HG03565 (cell line): ENCODE measurements around the gene TH.
"Not testable (repeated sequence)": the region's sequence is repeated elsewhere in the genome, so short reads cannot be mapped to it uniquely, and the experiment has no call there.

Experiments
- ATAC-seq: cut with Tn5 transposase; IDR thresholded peaks from one replicate; pipeline ENCODE4 v1.9.1; 2021; ENCODE audit warnings: mild to moderate bottlenecking, moderate library complexity; ENCODE audit not compliant: unreplicated experiment

The TH gene

DNA sequence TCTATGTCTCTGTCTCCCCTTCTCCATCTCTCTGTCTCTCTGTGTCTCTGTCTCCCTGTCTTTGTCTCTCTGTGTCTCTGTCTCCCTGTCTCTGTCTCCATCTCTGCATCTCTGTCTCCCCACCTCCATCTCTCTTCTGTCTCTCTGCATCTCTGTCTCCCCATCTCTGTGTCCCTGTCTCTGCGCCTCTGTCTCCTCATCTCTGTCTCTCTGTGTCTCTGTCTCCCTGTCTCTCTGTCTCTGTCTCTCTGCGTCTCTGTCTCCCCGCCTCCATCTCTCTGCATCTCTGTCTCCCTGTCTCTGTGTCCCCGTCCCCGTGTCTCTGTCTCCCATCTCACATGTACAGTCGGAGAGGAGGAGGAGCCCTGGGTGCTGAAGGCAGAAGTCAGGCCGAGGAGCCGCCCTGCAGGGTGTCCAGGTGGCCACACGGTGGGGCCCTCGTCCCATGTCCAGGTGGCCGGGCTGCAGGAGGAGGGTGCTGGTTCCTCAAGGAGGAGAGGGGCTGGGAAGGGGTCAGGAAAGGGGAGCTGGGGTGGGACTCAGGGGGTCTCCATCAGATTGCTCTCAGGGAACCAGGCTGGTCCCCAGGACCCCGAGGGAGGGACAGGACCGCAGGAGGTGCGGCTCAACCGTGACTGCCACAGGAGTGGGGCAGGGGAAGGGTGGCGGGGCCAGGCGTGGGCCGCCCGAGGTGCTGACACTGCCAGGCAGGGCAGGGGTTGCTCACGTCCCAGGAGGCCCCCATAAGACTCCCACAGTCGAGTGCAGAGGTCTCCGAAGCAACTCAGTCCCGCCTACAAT lies 25.6 kb upstream of the TH start:
- no peak for ATAC-seq

DNA sequence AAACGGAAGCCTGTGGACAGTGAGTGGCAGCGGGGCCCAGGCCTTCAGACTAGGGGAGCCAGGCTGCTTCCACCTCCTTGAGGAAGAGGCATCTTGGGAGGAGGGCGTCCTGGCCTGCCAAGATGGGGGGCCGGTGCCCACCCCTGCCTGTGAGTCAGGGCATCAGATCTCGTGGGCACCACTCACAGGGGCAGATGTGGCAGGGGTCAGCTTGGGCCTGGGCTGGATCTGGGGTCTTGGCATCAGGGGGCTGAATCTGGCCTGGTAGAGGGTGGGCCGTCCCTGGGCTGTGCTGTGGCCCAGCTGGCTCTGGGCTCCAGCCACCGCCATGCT lies 24.1 kb upstream of the TH start:
- ATAC-seq, result no peak

DNA sequence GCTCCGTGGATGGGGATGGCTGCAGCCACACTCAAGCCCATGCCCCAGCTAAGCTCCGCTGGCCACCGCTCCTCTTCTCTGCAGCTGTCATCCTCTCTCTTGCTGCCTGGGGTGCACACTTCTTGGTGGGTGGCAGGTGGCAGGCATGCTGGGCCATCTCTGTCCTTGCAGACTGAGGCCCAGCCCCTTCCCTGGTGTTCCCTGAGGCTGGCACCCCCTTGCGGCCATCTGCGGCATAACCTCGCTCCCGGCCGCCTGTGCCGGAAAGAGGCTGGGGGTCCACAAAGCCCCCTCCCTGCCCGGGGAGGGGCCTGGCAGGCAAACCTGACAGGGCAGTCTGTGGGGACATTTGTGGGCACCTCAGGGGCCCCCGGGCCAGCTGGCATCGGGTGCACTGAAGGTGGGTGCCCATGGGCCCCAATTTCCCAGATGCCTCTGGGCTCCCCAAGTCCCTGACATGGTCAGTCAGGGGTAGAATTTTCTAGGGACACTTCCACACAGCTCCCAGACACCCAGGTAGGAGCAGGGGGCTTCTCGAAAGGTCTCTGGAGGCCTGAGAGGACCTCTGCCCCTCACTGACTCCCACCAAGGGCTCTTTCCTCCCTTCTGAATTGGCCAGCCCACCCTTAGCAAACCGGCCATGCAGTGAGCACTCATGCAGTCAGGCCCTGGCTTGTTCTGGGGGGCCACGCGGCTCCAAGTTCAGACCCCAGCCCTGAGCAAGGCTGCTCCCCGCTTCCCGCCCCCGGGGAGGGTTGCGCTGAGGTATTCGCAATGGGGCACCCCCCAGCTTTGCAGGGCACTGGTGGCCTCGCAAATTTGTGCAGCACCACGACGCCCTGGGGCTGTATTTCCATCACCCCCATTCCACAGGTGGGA lies 23.5 kb upstream of the TH start:
- no peak for ATAC-seq

DNA sequence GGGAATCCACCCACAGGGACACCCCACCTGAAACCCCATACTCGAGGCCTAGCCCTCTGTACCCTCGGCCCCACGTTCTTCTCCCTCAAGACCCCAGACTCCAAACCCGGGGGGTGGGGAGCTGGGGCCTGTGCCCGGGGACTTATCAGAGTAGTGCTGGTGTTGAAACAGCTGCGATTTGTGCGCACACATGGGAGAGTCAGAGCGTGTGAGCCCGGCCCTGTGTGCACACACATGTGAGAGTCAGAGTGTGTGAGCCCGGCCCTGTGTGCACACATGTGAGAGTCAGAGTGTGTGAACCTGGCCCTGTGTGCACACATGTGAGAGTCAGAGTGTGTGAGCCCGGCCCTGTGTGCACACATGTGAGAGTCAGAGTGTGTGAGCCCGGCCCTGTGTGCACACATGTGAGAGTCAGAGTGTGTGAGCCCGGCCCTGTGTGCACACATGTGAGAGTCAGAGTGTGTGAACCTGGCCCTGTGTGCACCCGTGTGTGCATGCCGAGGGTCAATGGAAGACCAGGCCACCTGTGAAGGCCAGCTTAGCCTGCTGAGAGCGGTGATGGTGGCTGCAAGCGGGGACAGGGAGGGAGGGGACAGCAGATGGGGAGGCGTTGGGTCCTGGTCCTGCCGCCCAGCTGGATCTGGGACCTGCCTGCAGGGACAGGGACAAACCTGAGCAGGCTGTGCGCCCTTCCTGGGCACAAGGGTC lies 22.4 kb upstream of the TH start:
- ATAC-seq, result not testable (repeated sequence)

DNA sequence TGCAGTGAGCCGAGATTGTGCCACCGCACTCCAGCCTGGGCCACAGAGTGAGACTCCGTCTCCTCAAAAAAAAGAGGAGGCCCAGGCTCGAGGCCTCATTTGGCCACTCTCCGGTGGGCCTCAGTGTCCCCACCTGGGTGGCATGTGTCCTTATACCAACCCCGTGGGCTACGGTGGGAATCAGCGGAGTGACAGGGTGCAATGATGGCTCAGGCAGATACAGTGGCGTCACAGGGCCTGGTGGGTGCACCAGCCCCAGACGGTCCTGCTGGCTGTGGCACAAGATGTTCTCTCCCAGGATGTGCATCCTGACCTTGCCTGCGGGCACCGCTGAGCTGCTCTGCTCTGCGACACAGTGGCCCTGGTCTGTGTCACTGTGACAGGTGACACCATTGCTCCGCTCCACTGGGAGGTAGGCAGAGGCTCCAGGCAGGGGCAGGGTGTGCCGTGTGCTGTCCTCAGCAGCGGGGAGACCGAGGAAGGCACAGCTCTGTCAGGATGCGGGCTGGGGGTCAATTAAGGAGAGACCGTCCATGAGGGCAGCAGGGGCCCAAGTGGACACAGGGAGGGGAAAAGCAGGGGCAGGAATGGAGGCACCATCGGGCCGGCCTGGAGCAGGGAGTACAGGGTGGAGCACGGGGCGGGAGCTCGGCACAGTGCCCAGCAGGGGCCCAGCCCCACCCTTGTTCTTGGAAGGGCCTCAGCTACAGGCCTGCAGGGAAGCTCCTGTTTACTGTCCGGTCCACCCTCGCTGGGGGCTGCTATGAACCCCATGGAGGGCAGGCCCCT lies 21.7 kb upstream of the TH start:
- no peak for ATAC-seq

DNA sequence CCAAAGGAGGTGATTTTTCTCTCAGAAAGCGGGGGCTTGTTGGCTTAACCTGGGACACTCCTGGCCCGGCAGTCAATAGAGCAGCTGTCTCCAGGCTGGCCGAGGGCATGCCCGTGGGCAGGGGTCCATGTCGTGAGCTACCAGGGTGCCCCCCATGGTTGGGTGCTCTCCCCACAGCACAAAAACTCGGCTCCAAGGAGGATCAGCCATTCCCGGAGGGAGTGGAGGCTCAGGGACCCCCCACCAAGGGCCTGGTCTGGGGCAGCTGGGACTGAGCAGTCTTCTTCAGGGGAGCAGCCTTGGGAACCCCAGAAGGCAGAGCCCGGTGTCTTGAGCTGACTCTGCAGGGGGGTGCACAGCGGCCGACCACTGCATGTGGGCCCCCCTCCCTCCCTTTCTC lies 20.8 kb upstream of the TH start:
- no peak for ATAC-seq

DNA sequence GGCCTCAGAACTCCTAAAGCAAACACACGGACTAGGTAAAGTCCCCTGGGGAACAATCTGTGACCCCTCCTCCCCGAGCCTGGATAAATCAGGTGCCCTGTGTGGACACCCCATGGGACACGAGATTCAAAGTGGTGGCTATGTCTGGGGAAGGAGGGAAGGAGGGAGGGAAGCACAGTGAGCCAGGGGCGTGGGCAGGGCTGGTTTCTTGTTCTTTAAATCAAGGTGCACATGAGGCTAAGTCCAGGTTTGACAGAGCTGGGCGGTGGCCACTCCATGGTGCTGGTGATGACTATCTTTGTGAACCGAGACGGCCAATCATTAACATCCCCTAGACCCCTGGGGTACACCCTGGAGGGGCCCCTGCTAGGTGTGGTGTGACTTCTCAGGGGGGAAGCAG lies 20.3 kb upstream of the TH start:
- ATAC-seq, result no peak

DNA sequence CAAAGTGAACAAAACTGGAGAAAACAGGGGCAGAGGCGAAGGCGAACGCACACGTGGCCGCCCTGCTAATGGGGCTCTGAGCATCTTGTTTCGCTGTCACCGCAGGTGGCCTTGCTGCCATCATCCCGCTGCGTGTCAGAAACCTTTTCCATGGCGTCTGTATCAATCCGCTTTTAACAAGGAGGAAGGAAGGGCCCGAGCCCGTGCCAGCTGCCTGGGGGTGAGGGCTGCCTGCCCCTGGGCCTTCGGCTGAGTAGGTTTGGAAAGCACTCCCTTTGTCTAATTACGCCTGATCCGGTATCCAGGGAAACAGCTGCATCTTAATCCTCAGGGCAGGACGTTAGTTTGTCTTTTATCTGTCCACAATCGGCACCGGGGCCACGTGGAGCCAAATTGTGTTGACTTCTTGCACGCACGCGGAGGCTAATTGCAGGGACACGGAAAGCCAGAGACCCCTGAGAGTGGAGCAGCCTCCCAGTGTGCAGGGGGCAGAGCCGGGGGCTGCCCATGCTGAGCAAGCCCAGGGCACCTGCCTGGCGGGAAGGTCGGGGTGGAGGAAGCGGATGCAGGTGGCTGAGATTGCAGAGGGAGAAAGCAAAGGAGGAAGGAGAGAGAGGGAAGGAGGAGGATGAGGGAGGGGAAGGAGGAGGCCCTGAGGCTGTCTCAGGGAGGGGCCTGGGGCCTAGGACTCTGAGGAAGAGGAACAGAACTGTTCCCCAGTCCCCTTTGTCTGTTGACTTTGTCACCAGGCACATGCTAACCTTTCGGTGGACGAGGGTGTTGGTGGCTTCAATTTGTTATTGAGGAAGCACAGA lies 19.2 kb upstream of the TH start:
- no peak for ATAC-seq

DNA sequence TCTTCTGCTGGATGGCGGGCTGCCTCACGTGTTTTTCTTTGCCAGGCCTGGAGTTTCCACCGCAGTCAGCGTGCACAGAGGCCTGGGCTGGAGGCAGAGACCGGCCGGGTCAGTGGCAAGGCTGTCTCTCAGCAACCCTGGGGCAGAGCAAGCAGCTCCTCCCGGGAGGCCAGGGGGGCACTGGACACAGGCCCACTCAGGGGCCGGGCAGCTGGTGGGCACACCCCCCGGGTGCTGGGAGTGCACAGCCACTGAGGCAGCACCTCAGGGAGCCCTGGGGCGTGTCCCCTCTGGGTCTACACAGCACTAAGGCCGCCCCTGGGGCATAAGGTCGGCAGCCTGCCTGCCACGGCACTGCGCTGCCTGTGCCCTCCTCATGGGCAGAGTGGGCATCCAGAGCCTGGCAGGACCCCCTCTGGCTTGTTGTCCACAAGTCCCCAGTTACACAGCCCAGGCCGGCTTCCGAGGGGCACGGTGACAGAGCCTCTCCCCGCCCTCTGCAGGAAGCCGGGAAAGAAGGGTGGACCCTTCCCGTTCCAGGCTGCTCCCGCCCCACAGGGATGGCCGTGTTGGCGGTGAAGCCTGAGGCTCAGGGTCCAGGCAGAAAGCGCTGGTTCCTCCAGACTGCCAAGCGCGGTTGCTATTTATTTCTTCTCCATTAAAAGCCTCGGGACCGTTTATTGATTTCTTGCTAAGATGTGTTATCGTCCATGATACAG lies 18.5 kb upstream of the TH start:
- ATAC-seq, result no peak

DNA sequence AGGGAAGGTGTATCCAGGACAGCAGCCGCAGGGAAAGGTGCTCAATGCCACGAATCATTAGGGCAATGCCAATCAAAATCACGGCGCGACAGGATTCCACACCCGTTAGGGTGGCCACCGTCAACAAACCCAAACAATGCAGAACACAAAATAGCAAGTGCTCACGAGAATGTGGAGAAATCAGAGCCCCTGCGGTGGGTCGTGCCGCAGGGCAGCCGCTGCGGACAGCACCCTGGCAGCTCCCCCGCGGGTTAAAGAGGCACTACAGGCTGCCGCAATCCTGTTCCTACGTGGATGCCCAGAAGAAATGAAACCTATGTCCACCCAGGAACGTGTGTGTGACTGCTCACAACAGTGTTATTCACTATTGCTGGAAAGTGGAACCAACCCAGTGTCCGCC lies 17.1 kb upstream of the TH start:
- no peak for ATAC-seq

DNA sequence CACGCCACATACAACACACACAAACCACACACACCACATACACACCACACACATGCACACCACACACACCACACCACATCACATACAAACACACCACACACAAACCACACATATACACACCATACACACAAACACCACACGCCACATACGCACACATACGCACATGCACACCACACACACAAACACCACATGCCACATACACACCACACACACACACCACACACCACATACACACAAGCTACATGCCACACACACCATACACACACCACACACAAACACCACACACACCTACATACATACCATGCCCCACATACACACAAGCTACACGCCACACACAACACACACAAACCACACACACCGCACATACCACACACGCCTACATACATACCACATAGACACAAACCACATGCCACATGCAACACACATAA lies 15.7 kb upstream of the TH start:
- ATAC-seq, result no peak

DNA sequence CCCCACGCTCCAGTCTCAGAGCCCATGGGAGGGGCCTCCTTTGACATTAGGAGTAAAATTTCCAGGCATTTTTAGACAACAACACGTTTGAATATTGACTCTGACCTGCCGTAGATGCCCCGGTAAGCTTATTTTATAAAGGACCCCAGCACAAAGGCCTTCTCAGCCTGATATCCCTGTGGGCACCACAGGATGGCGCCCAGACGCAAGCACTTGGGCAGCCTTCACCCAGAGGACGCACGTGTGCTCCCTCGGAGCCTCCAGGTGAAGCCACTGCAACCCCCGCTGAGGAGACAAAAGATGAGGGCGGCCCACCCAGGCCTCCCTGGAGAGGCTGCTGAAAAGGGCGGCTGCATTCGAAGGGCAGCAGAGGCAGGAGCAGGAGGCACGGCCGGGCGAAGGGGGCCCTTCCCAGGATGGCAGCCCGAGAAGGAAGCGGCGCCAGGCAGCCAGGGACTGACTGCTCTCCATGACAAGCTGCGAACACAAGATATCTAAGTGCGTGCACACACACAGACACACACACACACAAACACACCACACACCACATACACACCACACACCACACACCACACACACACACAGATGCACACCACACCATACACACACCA lies 15.2 kb upstream of the TH start:
- no peak for ATAC-seq

DNA sequence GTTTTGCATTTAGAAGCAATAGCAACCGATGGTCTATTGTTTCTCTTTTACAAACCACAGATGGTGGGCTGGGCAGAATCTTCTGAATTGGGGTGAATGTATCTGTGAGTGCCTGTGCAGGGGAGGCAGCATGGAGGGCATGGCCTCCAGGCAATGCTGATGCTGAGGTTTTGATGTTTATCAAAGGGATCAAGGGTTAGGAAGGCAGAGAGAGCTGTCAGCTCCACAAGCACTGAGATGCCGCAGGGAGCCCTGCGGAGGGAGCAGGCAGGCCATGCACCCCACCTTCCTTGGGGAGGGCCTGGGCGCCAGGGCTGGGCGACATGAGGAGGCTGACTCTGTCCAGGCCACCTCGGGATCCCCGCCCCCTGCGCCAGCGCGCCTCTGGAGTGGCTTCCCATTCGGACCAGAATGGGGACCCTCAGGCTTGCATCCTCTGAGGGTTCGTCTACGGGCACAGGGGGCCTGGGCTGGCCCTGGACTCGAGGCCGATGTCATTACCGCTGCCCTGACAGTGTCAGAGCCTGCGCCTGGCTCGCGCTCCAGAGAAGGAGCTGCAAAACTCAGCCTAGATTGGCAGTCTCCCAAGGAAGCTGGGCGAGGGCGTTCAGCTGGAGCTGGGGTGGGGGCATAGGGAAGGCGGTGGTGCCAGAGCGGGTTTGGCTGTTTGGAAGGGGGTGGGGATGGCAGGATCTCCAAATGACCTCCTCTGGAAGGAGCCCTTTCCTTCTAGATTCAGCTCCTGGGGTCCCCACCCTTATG lies 13.9 kb upstream of the TH start:
- no peak for ATAC-seq

DNA sequence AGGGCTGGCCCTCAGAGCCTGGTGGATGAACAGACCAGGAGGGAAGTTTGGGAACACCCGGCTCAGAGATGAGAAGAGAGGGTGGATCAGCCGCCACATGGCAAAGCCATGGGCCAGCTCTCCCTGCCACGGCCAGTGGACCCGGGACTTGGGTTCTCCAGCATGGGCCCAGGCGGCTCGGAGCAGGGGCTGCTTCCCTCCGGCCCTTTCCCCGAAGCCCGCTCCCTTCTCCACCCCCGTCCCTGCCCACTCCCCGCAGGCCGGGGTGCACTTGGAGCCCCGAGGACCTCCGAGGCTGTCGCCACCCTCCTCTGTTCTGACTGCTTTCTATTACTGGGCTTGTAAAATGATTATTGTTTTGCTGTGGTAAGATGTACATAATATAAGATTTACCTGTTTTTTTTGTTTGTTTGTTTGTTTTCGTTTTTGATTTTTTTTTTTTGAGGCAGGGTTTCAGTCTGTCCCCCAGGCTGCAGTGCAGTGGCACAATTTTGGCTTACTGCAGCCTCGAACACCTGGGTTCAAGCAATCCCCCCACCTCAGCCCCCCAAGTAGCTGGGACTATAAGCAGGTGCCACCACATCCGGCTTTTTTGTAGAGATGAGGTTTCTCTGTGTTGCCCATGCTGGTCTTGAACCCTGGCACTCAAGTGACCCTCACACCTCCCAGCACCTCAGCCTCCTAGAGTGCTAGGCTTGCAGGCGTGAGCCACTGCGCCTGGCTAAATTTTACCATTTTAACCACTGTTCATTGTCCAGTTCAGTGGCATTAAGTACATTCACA lies 11.3 kb upstream of the TH start:
- no peak for ATAC-seq

DNA sequence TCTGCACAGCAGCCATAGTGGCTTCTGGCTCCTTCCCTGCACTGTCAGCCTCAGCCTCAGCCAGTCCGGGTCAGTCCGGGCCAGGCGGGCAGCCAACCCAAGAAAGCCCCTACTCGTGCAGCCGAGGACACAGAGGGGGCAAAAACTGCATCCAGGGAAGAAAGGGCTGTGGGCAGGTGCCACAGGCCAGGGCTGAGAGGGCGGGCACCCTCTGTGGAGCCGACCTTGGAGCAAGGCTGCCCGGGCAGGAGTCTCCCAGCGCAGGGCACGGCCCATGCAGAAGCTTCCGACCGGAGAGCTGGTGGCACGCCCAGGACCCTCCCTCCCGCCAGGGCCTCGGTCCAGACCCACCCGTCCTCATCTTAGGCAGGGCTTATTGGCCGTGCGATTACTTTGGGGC lies 10.5 kb upstream of the TH start:
- no peak for ATAC-seq

DNA sequence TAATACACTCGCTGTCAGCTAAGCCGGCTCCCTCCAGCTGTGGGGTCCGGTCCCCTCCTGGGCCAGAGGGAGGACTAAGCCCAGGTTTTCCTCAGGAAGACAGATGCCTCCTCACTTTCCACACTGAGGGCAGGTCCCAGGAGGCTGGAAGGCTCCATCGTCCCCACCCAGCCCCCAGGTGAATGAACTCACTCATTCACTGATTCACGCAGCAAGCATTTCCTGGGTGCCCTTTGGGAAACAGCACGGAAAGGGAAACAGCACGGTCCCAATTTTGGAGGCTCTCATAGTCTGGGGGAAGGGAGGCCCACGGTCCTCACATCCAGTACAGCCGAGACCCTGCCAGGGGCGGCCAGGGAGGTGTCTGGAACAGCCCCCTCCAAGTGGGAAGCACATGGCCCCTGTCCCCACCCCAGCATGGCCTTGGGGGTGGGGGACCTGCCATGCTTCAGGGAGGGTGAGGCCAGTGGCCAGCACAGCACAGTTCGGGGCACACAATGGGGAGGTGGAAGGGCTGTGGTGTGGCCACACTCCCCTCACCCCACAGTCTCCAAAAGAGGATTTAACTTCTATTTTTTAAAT lies 9.3 kb upstream of the TH start:
- no peak for ATAC-seq

DNA sequence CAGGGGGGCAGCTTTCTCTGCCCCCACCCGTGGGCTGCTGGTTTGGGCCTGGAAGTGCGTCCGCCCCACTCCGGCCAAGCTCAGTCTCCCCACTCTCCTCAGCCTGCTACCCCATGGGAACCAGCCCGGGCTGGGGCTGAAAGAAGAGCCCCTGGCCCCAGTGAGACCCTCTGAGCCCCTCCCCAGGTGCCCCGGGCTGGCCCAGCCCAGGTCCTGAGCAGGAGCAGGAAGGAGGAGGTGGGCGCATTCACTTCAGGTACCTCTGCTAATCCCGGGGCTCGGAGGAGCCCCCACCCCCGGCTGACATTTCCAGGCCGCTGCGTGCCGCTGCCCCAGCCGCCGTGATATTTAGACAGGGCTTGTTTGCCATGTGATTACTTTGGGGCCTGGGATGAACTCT lies 8.7 kb upstream of the TH start:
- no peak for ATAC-seq
